ENCODE data around the gene CLEC10A.

The CLEC10A gene

DNA sequence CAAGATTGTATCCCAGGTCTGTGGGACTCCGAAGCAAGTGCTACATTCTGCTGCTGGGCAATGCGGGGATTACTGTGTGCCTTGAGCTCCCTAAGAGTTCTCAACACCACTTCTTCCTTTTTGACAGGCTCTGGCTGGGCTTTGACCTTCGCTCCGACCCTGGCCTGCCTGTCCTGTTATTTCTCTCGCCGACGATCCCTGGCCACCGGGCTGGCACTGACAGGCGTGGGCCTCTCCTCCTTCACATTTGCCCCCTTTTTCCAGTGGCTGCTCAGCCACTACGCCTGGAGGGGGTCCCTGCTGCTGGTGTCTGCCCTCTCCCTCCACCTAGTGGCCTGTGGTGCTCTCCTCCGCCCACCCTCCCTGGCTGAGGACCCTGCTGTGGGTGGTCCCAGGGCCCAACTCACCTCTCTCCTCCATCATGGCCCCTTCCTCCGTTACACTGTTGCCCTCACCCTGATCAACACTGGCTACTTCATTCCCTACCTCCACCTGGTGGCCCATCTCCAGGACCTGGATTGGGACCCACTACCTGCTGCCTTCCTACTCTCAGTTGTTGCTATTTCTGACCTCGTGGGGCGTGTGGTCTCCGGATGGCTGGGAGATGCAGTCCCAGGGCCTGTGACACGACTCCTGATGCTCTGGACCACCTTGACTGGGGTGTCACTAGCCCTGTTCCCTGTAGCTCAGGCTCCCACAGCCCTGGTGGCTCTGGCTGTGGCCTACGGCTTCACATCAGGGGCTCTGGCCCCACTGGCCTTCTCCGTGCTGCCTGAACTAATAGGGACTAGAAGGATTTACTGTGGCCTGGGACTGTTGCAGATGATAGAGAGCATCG is 41.8 kb downstream of the CLEC10A start:
- no peak for DNase-seq (ENCODE audit: low read depth)

DNA sequence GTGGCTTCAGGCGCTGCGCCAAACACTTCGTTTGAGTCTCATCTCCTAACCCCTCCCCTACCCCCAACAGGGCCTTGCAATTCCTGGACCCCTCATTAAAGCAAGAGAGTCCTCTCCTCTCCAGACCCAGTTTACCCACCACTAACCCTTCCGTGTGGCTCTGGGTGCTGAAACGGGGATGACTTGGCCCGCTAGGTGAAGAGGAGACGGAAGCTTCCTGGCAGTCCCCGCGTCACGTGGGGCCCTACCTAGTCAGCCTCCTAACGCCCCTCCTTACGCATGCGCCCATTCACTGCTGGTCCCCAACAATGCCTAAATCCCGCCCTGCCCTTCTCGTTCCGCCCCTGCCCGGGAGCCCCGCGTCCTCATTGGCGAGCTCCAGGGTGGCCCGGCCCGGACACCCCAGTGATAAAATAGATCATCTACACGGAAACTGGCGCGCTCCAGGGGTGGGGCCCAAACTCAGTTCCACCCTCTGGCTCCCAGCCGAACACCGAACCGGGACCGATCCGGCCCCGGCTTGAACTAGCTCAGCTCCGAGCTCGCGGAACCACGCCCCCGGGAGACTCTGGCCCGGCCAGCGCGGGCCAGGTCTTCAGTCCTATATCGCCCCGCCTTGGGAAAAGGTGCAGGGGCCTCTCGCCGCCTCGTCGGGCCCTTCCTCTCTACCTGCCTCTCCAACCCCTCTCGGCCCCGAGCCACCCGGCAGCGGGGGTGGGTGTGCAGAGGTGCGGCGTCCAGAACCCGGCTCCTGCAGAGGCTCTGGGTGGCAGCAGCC is 44.3 kb downstream of the CLEC10A start, which contains the start of gene SLC16A13:
Gene SLC16A13 (plus strand): TSS at position 425 of the 778 bp plus-strand sequence. CDS start 368 bp downstream, outside the sequence.
- DNase-seq (ENCODE audit: low read depth): peak; percentile 98

DNA sequence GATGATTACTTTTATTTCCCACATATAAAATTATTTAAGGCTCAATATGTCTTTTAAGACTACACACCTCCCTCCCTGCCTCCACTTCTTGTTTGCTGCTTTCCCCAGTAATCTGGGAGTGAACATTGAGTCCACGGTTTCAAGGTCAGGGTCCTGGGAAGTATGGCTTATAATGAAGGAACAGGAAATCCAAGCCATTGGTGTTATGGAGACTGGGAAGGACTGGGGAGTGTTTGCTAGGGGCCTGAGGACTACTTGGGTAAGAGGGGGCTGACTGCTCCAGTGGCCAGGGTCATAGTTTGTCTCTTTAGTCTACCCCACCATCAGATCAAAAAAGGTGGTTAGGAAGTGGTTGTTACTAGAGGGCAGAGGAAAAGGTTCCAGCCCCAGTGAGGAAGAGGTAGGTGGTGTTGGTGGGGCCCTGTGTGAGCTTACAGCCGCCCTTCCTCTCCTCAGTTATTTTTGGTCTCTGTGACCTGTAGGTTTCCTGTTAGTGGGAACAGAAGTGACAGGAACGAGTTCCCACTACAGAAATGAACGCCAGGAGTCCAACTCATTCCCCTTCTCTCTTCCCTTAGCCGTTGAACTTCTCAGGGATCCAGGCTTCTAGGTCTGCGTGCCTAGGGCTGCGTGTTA is 45.0 kb downstream of the CLEC10A start:
- no peak for DNase-seq (ENCODE audit: low read depth)

DNA sequence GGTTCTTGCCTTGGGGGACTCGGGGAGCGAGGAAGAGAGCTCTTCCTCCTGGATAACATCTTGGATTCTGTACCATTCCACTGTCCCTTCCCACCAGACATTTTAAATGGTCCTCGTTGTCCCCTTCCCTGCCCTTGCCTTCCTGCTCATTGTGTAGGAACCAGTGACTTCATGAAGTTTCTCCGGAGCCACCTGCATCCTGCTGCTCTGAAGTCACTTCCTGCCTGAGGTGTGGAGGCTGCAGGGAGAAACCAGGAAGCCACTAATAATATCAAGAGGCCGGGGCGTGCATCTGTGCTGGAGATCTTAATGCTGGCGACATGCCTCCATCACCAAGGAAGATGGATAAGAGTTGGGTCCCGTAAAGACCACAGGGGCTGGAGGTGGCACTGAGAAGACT is 50.4 kb downstream of the CLEC10A start:
- no peak for DNase-seq (ENCODE audit: low read depth)

DNA sequence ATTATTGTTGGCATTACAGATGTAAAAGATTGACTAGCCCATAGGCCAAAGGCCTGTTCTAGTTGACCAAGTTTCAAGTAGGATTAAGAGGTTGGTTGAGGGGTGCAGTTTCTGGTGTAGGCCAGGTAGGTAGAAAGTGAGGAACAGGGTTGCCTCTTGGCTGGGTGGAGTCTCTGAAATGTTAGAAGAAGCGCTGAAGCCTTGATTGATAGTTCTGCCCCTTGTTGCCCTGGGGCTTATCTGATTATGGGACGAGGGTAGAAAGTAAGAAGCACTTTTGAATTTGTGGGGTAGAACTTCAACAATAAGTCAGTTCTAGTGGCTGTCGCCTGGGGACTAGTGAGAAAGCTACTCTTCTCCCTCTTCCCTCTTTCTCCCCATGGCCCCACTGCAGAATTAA is 51.0 kb downstream of the CLEC10A start:
- no peak for DNase-seq (ENCODE audit: low read depth)

DNA sequence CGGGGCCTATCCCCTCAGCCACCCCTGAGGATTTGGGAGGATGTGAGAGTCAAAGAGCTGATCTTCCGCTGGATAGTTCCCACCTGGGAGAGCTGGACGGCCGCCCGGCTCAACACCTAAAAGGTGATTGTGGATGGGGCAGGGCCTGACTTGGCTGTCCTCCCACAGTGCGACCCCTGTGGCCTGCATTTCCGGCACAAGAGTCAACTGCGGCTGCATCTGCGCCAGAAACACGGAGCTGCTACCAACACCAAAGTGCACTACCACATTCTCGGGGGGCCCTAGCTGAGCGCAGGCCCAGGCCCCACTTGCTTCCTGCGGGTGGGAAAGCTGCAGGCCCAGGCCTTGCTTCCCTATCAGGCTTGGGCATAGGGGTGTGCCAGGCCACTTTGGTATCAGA is 52.7 kb downstream of the CLEC10A start:
- no peak for DNase-seq (ENCODE audit: low read depth)

DNA sequence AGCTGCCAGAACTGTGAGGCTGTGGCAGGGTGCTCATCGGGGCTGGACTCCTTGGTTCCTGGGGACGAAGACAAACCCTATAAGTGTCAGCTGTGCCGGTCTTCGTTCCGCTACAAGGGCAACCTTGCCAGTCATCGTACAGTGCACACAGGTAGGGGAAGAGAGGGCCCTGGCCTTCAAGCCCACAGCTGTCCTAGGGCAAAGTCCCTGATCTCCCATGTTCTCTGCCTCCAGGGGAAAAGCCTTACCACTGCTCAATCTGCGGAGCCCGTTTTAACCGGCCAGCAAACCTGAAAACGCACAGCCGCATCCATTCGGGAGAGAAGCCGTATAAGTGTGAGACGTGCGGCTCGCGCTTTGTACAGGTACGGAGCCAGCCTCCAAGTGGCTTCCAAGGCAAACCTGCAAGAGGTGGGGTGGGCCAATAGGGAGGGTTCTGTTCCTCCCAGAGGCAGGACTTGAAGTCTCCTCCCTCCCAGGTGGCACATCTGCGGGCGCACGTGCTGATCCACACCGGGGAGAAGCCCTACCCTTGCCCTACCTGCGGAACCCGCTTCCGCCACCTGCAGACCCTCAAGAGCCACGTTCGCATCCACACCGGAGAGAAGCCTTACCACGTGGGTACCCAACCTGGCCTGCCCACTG is 53.5 kb downstream of the CLEC10A start:
- DNase-seq (ENCODE audit: low read depth): no peak

DNA sequence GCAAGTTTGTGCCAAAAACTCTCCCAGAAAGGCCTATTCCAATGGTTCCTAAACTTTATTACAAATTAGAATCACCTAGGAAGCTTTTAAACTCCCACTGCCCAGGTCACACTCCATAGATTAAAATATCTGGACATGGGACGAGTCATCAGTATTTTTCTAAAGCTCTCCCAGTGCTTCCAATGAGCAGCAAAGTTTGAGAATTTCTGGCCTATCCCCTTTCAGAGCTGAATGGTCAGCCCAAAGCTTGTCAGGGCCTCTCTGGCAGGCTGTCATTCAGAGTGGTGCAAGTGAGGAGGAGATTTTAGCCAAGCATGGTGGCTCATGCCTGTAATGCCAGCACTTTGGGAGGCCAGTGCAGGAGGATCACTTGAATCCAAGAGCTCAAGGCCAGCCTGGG is 54.8 kb downstream of the CLEC10A start:
- no peak for DNase-seq (ENCODE audit: low read depth)
